Glomerular visceral epithelial cell (primary cell): Measurements from ENCODE around the gene MAT2B.
A peak's percentile ranks its signal among the peaks of the same experiment; 100 is the strongest.

Source experiments
- DNase-seq: peaks from one replicate; pipeline ENCODE4 v3.0.0-alpha.2; 2016; ENCODE audit errors: extremely low spot score

MAT2B gene

DNA sequence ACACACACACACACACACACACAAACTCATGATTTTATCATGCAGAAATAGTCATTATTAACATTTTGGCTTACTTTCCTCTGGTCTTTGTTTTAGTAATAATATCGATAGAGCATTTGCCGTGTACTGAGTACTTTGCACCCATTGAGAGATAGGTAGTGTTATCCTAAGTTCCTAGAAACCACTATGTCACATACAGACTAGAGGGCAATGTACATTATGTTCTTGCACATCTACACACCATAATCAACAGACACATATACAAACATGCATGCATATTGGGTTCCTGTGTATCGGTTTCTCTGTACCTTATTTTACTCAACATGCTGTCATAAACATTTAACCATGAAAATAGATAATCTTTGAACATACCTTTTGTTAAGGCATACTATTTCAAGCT lies 45.7 kb downstream of the MAT2B start:
- DNase-seq = no peak

DNA sequence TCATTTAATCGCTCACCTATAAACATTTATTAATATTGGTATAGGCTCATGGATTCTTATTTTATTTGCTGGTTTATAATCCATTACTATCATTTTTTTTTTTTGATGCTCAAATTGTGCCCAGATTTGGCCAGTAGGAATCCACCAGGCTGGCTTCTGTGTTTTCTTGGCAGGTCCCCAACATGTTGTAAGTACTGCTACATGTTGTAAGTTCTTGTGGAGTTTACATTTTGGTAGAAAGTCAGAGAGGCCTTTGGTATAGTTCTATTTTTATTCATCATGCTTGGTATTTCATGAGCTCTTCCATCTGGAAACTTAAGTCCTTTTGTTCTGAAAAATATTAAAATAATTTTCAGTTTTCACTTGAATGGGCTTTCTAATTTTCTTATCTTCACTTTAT lies 47.1 kb downstream of the MAT2B start:
- DNase-seq = no peak

GRCh38 chr5:163561339-163561738 lies 55.9 kb downstream of the MAT2B start:
- DNase-seq = no peak

GRCh38 chr5:163562071-163562470 lies 56.7 kb downstream of the MAT2B start:
- no peak for DNase-seq

DNA sequence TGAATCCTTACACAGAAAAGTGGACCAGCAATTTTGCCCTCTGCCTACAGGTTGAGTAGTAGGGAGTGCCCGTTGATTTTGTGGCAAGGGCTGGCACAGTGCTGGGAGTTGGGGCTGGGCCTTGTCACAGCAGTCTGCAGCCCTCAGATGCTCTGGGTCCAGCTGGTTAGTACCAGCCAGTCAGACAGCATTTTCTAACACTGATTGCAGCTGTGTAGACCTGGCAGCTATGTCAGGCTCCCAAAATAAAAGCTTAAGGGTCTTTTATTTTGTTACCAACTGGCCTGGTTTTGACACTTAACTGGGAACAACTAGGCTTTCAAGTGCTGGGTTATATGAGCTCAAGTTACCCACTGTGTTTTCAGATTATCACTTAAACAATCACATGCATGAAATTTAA lies 57.7 kb downstream of the MAT2B start:
- no peak for DNase-seq

- DNase-seq = no peak
Observed at GRCh38 chr5:163563880-163564279, 58.5 kb downstream of the MAT2B start.

GRCh38 chr5:163564321-163564938 lies 59.0 kb downstream of the MAT2B start:
- peak; percentile 70 for DNase-seq

DNA sequence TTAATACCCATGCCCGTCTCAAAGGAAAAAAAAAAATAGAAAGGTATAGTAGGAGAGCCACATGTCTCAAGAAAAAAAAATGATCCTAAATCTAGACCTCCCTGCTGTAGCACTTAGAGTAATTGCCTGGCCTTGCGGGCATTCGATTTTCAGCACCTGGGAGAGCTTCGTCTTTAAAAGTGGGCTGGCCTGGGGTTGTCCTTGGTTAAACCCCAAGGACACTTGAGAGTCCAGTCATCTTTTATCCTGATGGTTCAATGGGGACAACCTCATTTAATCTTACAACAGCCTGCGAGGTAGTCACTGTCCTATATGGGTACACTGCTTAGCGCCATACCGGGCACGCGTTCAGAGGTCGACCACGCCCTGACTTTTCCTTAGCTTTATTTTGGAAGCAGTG lies 60.1 kb downstream of the MAT2B start:
- no peak for DNase-seq

GRCh38 chr5:163565931-163566608 lies 60.7 kb downstream of the MAT2B start:
- DNase-seq = peak; percentile 47

GRCh38 chr5:163566678-163567077 lies 61.3 kb downstream of the MAT2B start:
- DNase-seq = no peak

- no peak for DNase-seq
Observed at GRCh38 chr5:163567811-163568210, 62.4 kb downstream of the MAT2B start.
